SK-N-SH (cell line): ENCODE data around the gene ARHGEF28. TPM values are rescaled to one million over a fixed set of nuclear protein-coding genes. Genes with fewer than 3 reads are reported as not detected.

Source experiments
- CTCF ChIA-PET: fragments of 300-600, 350-600 bp; formaldehyde crosslinking; extraction: SDS; loops from one replicate; lab custom pipeline; 2021; lab: Yijun Ruan, JAX
- POLR2A ChIA-PET: fragments of 350-600 bp; sonication (Branson Sonifier 250); formaldehyde crosslinking; extraction: SDS; loops from one replicate; lab custom pipeline; 2020; ENCODE audit warnings: antibody characterized with exemption, inconsistent platforms; lab: Yijun Ruan, JAX
- DNase-seq: peaks from one replicate; pipeline ENCODE4 v3.0.0; 2012
- H2AFZ ChIP-seq: fragments of 200-600 bp; sonication (generic); 2 replicates; pipeline ENCODE4 v1.8.1; 2016; ENCODE audit warnings: antibody characterized with exemption, mild to moderate bottlenecking, low read depth
- H3F3A ChIP-seq: fragments of 200-600 bp; sonication (generic); replicated peaks from 2 replicates; pipeline ENCODE3; 2016; ENCODE audit warnings: antibody characterized with exemption, mild to moderate bottlenecking; ENCODE audit not compliant: insufficient read depth
- H3K27ac ChIP-seq, 2 experiments: fragments of 200-500 bp in 1 of 2; fragments of 200-600 bp in 1 of 2; sonication (Bioruptor generic) in 1 of 2; sonication (generic), shearing (Covaris generic) in 1 of 2; 2 replicates each; pipeline versions ENCODE4 v1.5.1 to v1.6.1; 2014 to 2016; ENCODE audit warnings: low read depth in 2 of 2, inconsistent platforms in 1 of 2, low read length in 1 of 2, mild to moderate bottlenecking in 1 of 2, mixed read lengths in 1 of 2
- H3K27me3 ChIP-seq: fragments of 200-600 bp; sonication (generic), shearing (Covaris generic); 2 replicates; pipeline ENCODE4 v1.6.1; 2016; ENCODE audit warnings: mixed run types; ENCODE audit not compliant: insufficient read depth
- H3K36me3 ChIP-seq, 2 experiments: fragments of 200-500 bp in 1 of 2; fragments of 200-600 bp in 1 of 2; sonication (Bioruptor generic) in 1 of 2; sonication (generic) in 1 of 2; replicated peaks in 1 of 2; 2 replicates each; pipeline versions ENCODE3 to v1.5.1; 2014 to 2016; ENCODE audit warnings: low read length in 1 of 2, mild to moderate bottlenecking in 1 of 2; ENCODE audit not compliant: insufficient read depth in 2 of 2, control insufficient read depth in 1 of 2
- H3K4me1 ChIP-seq, 2 experiments: fragments of 200-500 bp in 1 of 2; fragments of 200-600 bp in 1 of 2; sonication (Bioruptor generic) in 1 of 2; sonication (generic), shearing (Covaris generic) in 1 of 2; 2 replicates each; pipeline versions ENCODE4 v1.5.1 to v1.6.1; 2014 to 2016; ENCODE audit warnings: low read depth in 1 of 2, low read length in 1 of 2, mixed run types in 1 of 2; ENCODE audit not compliant: insufficient read depth in 2 of 2, control insufficient read depth in 1 of 2
- H3K4me2 ChIP-seq: fragments of 200-600 bp; sonication (generic), shearing (Covaris generic); 2 replicates; pipeline ENCODE4 v1.6.1; 2017; ENCODE audit warnings: mixed run types
- H3K4me3 ChIP-seq, 2 experiments: fragments of 200-500 bp in 1 of 2; fragments of 200-600 bp in 1 of 2; sonication (Bioruptor generic) in 1 of 2; sonication (generic), shearing (Covaris generic) in 1 of 2; 2 replicates each; pipeline versions ENCODE4 v1.5.1 to v1.8.1; 2014 to 2016; ENCODE audit warnings: low read depth in 2 of 2, inconsistent platforms in 1 of 2, low read length in 1 of 2, mild to moderate bottlenecking in 1 of 2, mixed read lengths in 1 of 2, moderate library complexity in 1 of 2
- H3K79me2 ChIP-seq: fragments of 200-600 bp; sonication (generic); 2 replicates; pipeline ENCODE4 v1.8.1; 2017; ENCODE audit warnings: mild to moderate bottlenecking; ENCODE audit not compliant: insufficient read depth
- H3K9ac ChIP-seq: fragments of 200-600 bp; sonication (generic); 2 replicates; pipeline ENCODE4 v1.6.1; 2017; ENCODE audit warnings: mixed run types
- H3K9me2 ChIP-seq: fragments of 200-600 bp; sonication (generic); 2 replicates; pipeline ENCODE4 v1.6.1; 2017; ENCODE audit warnings: mixed run types
- H3K9me3 ChIP-seq: fragments of 200-600 bp; sonication (generic); 2 replicates; pipeline ENCODE4 v1.6.1; 2017; ENCODE audit warnings: mixed run types, mild to moderate bottlenecking, moderate library complexity
- H4K20me1 ChIP-seq: fragments of 200-600 bp; sonication (generic); 2 replicates; pipeline ENCODE4 v1.6.1; 2017; ENCODE audit warnings: mild to moderate bottlenecking, mixed run types; ENCODE audit not compliant: insufficient read depth
- CTCF ChIP-seq: fragments of 200-600 bp; sonication (generic); IDR thresholded peaks from 2 replicates; pipeline ENCODE4 v1.6.1; 2017; ENCODE audit warnings: antibody characterized with exemption, mild to moderate bottlenecking, moderate library complexity
- FOXM1 ChIP-seq: IDR thresholded peaks from 2 replicates; pipeline ENCODE4 v1.4.0; 2012; ENCODE audit warnings: low read depth, mild to moderate bottlenecking
- PBX3 ChIP-seq: IDR thresholded peaks from 2 replicates; pipeline ENCODE4; 2012
- RAD21 ChIP-seq: IDR thresholded peaks from 2 replicates; pipeline ENCODE4 v1.6.1; 2012; ENCODE audit warnings: mild to moderate bottlenecking, low read length
- REST ChIP-seq: IDR thresholded peaks from 2 replicates; pipeline ENCODE4 v1.6.1; 2012; ENCODE audit warnings: mild to moderate bottlenecking, low read depth, low read length, moderate library complexity
- SMC3 ChIP-seq: IDR thresholded peaks from 2 replicates; pipeline ENCODE4 v1.6.1; 2012; ENCODE audit warnings: low read depth, low read length, improper control_type of control experiment
- YY1 ChIP-seq: IDR thresholded peaks from 2 replicates; pipeline ENCODE4 v1.4.0; 2012; ENCODE audit warnings: low read depth, mild to moderate bottlenecking
- WGBS: methylation state at CpG from one replicate; pipeline ENCODE4 v1.1.6; 2017; ENCODE audit warnings: low lambda C conversion rate; 5-methylcytosine and 5-hydroxymethylcytosine counted together
- polyA plus RNA-seq, 3 experiments: library from polyadenylated mRNA; depleted of rRNA; stranded (reverse); fragments of >200 nt; gene quantifications; 2 replicates each; pipeline ENCODE4 v1.2.3, GENCODE V29; 2012

Gene ARHGEF28
- polyA plus RNA-seq, 1 of the 3 experiments (the other 2 are of a cell fraction), result 4.2 TPM

- H3K4me3 ChIP-seq, result no peak overlapping the region
- 77% methylated on average over 3 of the region's 3 CpGs for WGBS
- CTCF ChIA-PET, result interaction anchor here (0.5 to 14.9 kb wide), 3 partner anchors 8 to 286 kb away, joined by 3 to 398 read pairs (median 3); no protein-coding TSS in a partner anchor
These were observed 26.6 kb upstream of the ARHGEF28 start for GRCh38 chr5:73599380-73599779.

More at GRCh38 chr5:73599380-73599779, 26.6 kb upstream of the ARHGEF28 start:
- no peak for DNase-seq
- Histone ChIP-seq H3K9me3 (no peaks in the 10 kb centered on the region; the same call in 1 of the 2 replicates), H3K9me2 (no peaks in the 10 kb centered on the region), H3K79me2 (no peaks in the 10 kb centered on the region), H3K4me2 (no peak overlapping the region), H2AFZ (no peak overlapping the region), H3K4me1 (no peaks in the 10 kb centered on the region), H3K27ac (no peak overlapping the region), H3K27me3 (no peaks in the 10 kb centered on the region), H3F3A (peaks cover 4% of the 10 kb centered on the region), H3K36me3 (no peaks in the 10 kb centered on the region), H3K9ac (no peak overlapping the region), H4K20me1 (no peaks in the 10 kb centered on the region)
- TF ChIP-seq PBX3, result no peak
- TF ChIP-seq CTCF, result no peak
- no peak for TF ChIP-seq RAD21
- TF ChIP-seq REST, result no peak
- TF ChIP-seq SMC3, result no peak
- no peak for TF ChIP-seq YY1
- no peak for TF ChIP-seq FOXM1
- POLR2A ChIA-PET, result no interaction called here
